ENCODE results near the gene TSEN15. TPM values are rescaled to one million over a fixed set of nuclear protein-coding genes. Genes with fewer than 3 reads are reported as not detected.

Gene TSEN15
- total and polyA plus RNA-seq, 8 donors = 33.8 to 50.1 (median 39.5) TPM

DNA sequence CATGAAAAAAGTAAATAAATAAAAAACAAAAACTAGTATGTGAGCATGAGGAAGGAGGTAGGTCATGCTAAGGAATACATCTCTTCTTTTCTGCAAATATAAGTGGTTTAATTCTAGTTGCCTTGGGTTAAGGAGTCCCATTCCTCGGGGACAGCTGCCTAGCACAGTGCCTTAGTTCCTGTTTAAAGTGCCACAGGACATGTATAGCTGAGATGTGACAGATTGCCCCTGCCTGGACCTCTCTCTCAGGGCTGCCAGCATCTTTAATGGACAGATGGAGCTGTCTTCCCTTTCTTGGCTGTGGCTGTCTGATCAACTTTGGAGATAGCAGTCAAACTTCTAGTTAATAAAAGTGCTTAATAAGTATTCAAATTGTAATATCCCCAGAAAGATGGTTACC, 50.0 kb downstream of the TSEN15 start:
- ATAC-seq = no peak
- intact Hi-C loops (cut with DNase I) = no loop called here
- H3K9me3 ChIP-seq = peaks cover 0 to 18% of the 10 kb centered on the region in 2 donors
- no peak overlapping the region for H3K4me3 ChIP-seq
- no peaks in the 10 kb centered on the region for H3K27me3 ChIP-seq
- H3K4me1 ChIP-seq = no peaks in the 10 kb centered on the region
- TF ChIP-seq, protein P1, sequence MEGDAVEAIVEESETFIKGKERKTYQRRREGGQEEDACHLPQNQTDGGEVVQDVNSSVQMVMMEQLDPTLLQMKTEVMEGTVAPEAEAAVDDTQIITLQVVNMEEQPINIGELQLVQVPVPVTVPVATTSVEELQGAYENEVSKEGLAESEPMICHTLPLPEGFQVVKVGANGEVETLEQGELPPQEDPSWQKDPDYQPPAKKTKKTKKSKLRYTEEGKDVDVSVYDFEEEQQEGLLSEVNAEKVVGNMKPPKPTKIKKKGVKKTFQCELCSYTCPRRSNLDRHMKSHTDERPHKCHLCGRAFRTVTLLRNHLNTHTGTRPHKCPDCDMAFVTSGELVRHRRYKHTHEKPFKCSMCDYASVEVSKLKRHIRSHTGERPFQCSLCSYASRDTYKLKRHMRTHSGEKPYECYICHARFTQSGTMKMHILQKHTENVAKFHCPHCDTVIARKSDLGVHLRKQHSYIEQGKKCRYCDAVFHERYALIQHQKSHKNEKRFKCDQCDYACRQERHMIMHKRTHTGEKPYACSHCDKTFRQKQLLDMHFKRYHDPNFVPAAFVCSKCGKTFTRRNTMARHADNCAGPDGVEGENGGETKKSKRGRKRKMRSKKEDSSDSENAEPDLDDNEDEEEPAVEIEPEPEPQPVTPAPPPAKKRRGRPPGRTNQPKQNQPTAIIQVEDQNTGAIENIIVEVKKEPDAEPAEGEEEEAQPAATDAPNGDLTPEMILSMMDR (IDR thresholded peaks at IDR 0.05) = no peak
- H3K27ac ChIP-seq = no peak overlapping the region
- H3K36me3 ChIP-seq = no peaks in the 10 kb centered on the region
- no peak for DNase-seq

DNA sequence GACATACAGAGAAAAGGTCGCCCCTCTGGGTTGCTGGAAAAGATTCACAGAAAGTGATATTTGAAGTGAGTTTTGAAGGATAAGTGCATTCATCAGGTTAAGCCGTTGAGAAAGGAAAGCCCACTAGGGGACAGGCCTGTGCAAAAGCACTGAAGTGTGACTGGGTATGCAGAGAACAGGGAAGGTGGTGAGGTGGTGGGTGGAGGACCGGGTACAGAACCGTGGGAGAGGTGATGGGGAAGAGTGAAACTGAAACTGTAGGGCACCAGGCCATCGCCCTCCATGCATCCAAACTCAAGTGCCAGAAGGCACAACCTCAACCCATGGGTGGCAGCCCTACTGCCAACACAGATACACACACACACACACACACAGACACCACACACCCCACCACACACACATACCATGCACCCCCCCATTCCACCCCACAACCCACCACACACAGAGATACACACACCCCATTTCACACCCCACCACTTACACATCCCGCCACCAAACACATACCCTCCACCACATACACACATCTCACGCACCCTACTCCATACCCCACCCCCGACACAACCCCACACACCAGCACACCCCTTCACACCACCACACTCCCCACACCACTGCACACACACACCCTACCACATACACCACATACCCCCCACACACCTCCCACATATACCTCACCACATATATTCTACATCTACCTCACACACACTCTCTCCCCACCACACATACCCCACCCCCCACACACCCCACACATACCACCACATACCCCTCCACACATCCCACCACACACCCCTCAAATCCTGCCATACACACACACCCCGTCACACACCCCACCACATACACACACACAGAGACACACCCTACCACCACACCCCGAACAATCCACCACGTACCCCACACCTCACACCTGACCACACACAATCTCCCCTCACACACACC, 59.0 kb downstream of the TSEN15 start:
- TF ChIP-seq, protein P1 (IDR thresholded peaks at IDR 0.05) = no peak
- Histone ChIP-seq H3K27me3 (no peaks in the 10 kb centered on the region), H3K4me1 (no peaks in the 10 kb centered on the region), H3K4me3 (no peak overlapping the region), H3K9me3 (peaks cover 0 to 9% of the 10 kb centered on the region in 2 donors), H3K36me3 (no peaks in the 10 kb centered on the region), H3K27ac (no peak overlapping the region)
- DNase-seq (no peak), ATAC-seq (no peak)
- intact Hi-C loops (cut with DNase I) = no loop called here

DNA sequence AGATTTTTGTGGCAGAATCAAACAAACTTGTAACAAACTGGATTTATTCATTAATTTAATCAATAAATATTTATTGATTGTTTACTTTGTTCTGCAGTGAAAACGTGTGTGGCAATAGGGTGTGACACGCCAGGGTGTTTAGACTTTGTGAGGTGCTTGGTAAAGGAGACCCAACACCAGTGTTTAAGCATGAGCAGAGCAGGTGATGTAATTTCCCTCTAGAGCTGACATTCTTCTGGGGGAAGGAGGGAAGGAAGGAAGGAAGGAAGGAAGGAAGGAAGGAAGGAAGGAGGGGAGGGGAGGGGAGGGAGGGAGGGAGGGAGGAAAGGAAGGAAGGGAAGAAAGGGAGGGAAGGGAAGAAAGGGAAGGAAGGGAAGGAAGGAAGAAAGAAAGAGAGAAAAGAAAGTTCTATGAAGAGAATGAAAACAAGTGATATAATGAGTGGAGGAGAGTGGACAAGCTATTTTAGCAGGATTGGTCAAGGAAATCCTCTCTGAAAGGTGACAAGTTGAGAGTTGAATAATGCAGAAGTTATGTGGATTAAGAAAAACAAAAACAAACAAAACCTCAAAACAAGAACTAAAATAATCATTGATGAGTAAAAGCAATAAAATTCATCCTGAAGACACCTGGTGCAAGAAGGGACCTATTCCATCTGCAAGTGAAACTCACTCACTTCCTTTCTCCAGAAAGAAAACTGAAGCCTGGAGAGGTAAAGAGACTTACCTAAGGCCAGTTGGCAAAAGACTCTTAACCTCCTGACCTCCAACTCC, 60.8 kb downstream of the TSEN15 start:
- H3K4me1 ChIP-seq = no peaks in the 10 kb centered on the region
- ATAC-seq = no peak
- H3K36me3 ChIP-seq = no peaks in the 10 kb centered on the region
- TF ChIP-seq, protein P1 (IDR thresholded peaks at IDR 0.05) = no peak
- DNase-seq = no peak
- no peaks in the 10 kb centered on the region for H3K9me3 ChIP-seq
- no peak overlapping the region for H3K4me3 ChIP-seq
- H3K27ac ChIP-seq = no peak overlapping the region
- no peaks in the 10 kb centered on the region for H3K27me3 ChIP-seq
- intact Hi-C loops (cut with DNase I) = no loop called here

DNA sequence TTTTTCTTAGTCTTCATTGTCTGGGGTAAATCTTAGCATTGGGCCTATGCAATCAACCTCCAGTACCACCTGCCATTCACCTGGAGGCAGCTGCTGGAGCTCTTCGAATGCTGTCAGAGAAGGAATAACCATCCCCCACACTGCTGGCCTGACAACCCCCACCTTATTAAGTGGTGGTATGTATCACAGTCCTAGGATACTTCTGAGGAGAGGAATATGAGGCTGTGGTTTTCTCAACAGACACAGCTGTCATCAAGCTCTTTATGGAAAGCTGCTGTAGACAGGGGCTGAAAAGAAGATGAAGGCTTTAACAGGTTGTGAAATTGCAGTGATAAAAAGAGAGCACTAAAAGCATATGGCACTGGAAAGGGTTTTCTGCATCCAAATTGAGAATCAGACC, 61.7 kb downstream of the TSEN15 start:
- Histone ChIP-seq H3K27me3 (no peaks in the 10 kb centered on the region), H3K27ac (no peak overlapping the region), H3K4me3 (no peak overlapping the region), H3K4me1 (no peaks in the 10 kb centered on the region), H3K9me3 (no peaks in the 10 kb centered on the region), H3K36me3 (no peaks in the 10 kb centered on the region)
- DNase-seq (no peak), ATAC-seq (no peak)
- intact Hi-C loops (cut with DNase I) = no loop called here
- TF ChIP-seq, protein P1 (IDR thresholded peaks at IDR 0.05) = no peak

DNA sequence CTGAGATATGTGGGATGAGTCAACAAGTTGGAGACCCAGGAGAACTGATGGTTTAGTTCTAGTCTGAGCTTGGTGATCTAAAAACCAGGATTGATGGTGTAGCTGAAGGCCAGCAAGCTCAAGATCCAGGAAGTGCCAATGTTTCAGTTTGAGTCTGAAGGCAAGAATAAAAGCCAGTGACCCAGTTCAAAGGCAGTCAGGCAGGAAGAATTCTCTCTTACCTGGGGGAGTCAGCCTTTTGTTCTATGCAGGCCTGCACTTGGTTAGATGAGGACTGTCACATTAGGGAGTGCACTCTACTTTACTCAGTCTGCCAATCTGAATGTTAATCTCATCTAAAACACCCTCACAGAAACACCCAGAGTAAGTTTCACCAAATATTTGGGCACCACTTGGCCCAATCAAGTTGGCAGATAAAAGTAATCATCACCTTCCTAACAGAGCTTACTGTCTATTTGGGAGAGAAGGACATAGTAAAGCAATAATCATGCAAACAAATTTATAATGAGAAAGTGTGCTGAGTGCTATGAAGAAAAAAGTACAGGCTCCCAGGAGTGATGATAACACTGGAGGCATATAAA, 63.4 kb downstream of the TSEN15 start:
- ATAC-seq = no peak
- H3K4me1 ChIP-seq = no peaks in the 10 kb centered on the region
- no peaks in the 10 kb centered on the region for H3K9me3 ChIP-seq
- H3K27me3 ChIP-seq = no peaks in the 10 kb centered on the region
- no peak overlapping the region for H3K27ac ChIP-seq
- no peak overlapping the region for H3K4me3 ChIP-seq
- H3K36me3 ChIP-seq = no peaks in the 10 kb centered on the region
- intact Hi-C loops (cut with DNase I) = no loop called here
- DNase-seq = no peak
- TF ChIP-seq, protein P1 (IDR thresholded peaks at IDR 0.05) = no peak

Data from left lung (tissue), 10 donors.